Measurements from ENCODE around the gene FUS.

FUS gene

GRCh38 chr16:31217136-31217530 is 37.2 kb downstream of the FUS start:
- H3K9me3 ChIP-seq (ENCODE audit: control insufficient read depth, low read length): no peaks in the 10 kb centered on the region
- peaks cover 26% of the 10 kb centered on the region for H3K4me1 ChIP-seq (ENCODE audit: control insufficient read depth, insufficient read depth, low read length, poor library complexity, severe bottlenecking)
- DNase-seq: no peak
- H3K36me3 ChIP-seq (ENCODE audit: control insufficient read depth, insufficient read depth, low read length): no peaks in the 10 kb centered on the region
- peaks cover 30% of the 10 kb centered on the region for H3K27me3 ChIP-seq (replicated peaks; ENCODE audit: control insufficient read depth, insufficient read depth, low read length, poor library complexity, severe bottlenecking)
- H3K27ac ChIP-seq (ENCODE audit: insufficient read depth, low read length, poor library complexity, severe bottlenecking): no peak overlapping the region
- peak overlapping the region; percentile 48 for H3K4me3 ChIP-seq (ENCODE audit: insufficient read depth, low read depth, low read length, poor library complexity, severe bottlenecking)

GRCh38 chr16:31219154-31219741 is 39.3 kb downstream of the FUS start:
- Histone ChIP-seq H3K27ac (ENCODE audit: insufficient read depth, low read length, poor library complexity, severe bottlenecking) (no peak overlapping the region), H3K4me3 (ENCODE audit: insufficient read depth, low read depth, low read length, poor library complexity, severe bottlenecking) (no peak overlapping the region), H3K27me3 (replicated peaks; ENCODE audit: control insufficient read depth, insufficient read depth, low read length, poor library complexity, severe bottlenecking) (peaks cover 30% of the 10 kb centered on the region), H3K36me3 (ENCODE audit: control insufficient read depth, insufficient read depth, low read length) (no peaks in the 10 kb centered on the region), H3K4me1 (ENCODE audit: control insufficient read depth, insufficient read depth, low read length, poor library complexity, severe bottlenecking) (peaks cover 26% of the 10 kb centered on the region), H3K9me3 (ENCODE audit: control insufficient read depth, low read length) (no peaks in the 10 kb centered on the region)
- no peak for DNase-seq

- H3K36me3 ChIP-seq (ENCODE audit: control insufficient read depth, insufficient read depth, low read length): no peaks in the 10 kb centered on the region
- H3K9me3 ChIP-seq (ENCODE audit: control insufficient read depth, low read length): no peaks in the 10 kb centered on the region
- no peak for DNase-seq
- H3K4me1 ChIP-seq (ENCODE audit: control insufficient read depth, insufficient read depth, low read length, poor library complexity, severe bottlenecking): peaks cover 8% of the 10 kb centered on the region
- H3K27me3 ChIP-seq (replicated peaks; ENCODE audit: control insufficient read depth, insufficient read depth, low read length, poor library complexity, severe bottlenecking): peaks cover 11% of the 10 kb centered on the region
- no peak overlapping the region for H3K27ac ChIP-seq (ENCODE audit: insufficient read depth, low read length, poor library complexity, severe bottlenecking)
- no peak overlapping the region for H3K4me3 ChIP-seq (ENCODE audit: insufficient read depth, low read depth, low read length, poor library complexity, severe bottlenecking)
Measured at GRCh38 chr16:31221357-31222160, 41.6 kb downstream of the FUS start.

- H3K27ac ChIP-seq (ENCODE audit: insufficient read depth, low read length, poor library complexity, severe bottlenecking): no peak overlapping the region
- H3K27me3 ChIP-seq (replicated peaks; ENCODE audit: control insufficient read depth, insufficient read depth, low read length, poor library complexity, severe bottlenecking): peaks cover under 1% of the 10 kb centered on the region
- DNase-seq: no peak
- H3K4me3 ChIP-seq (ENCODE audit: insufficient read depth, low read depth, low read length, poor library complexity, severe bottlenecking): no peak overlapping the region
- no peaks in the 10 kb centered on the region for H3K36me3 ChIP-seq (ENCODE audit: control insufficient read depth, insufficient read depth, low read length)
- H3K4me1 ChIP-seq (ENCODE audit: control insufficient read depth, insufficient read depth, low read length, poor library complexity, severe bottlenecking): no peaks in the 10 kb centered on the region
- no peaks in the 10 kb centered on the region for H3K9me3 ChIP-seq (ENCODE audit: control insufficient read depth, low read length)
Measured at GRCh38 chr16:31223044-31223443, 43.1 kb downstream of the FUS start.

GRCh38 chr16:31224092-31224955 is 44.4 kb downstream of the FUS start:
- Histone ChIP-seq H3K4me3 (ENCODE audit: insufficient read depth, low read depth, low read length, poor library complexity, severe bottlenecking) (no peak overlapping the region), H3K36me3 (ENCODE audit: control insufficient read depth, insufficient read depth, low read length) (no peaks in the 10 kb centered on the region), H3K9me3 (ENCODE audit: control insufficient read depth, low read length) (no peaks in the 10 kb centered on the region), H3K4me1 (ENCODE audit: control insufficient read depth, insufficient read depth, low read length, poor library complexity, severe bottlenecking) (no peaks in the 10 kb centered on the region), H3K27me3 (replicated peaks; ENCODE audit: control insufficient read depth, insufficient read depth, low read length, poor library complexity, severe bottlenecking) (no peaks in the 10 kb centered on the region), H3K27ac (ENCODE audit: insufficient read depth, low read length, poor library complexity, severe bottlenecking) (no peak overlapping the region)
- no peak for DNase-seq

- Histone ChIP-seq H3K27me3 (replicated peaks; ENCODE audit: control insufficient read depth, insufficient read depth, low read length, poor library complexity, severe bottlenecking) (no peaks in the 10 kb centered on the region), H3K9me3 (ENCODE audit: control insufficient read depth, low read length) (no peaks in the 10 kb centered on the region), H3K27ac (ENCODE audit: insufficient read depth, low read length, poor library complexity, severe bottlenecking) (no peak overlapping the region), H3K4me3 (ENCODE audit: insufficient read depth, low read depth, low read length, poor library complexity, severe bottlenecking) (no peak overlapping the region), H3K4me1 (ENCODE audit: control insufficient read depth, insufficient read depth, low read length, poor library complexity, severe bottlenecking) (no peaks in the 10 kb centered on the region), H3K36me3 (ENCODE audit: control insufficient read depth, insufficient read depth, low read length) (no peaks in the 10 kb centered on the region)
- no peak for DNase-seq
Measured at GRCh38 chr16:31225193-31225592, 45.3 kb downstream of the FUS start.

GRCh38 chr16:31228206-31228605 is 48.3 kb downstream of the FUS start:
- no peaks in the 10 kb centered on the region for H3K27me3 ChIP-seq (replicated peaks; ENCODE audit: control insufficient read depth, insufficient read depth, low read length, poor library complexity, severe bottlenecking)
- no peaks in the 10 kb centered on the region for H3K36me3 ChIP-seq (ENCODE audit: control insufficient read depth, insufficient read depth, low read length)
- no peaks in the 10 kb centered on the region for H3K4me1 ChIP-seq (ENCODE audit: control insufficient read depth, insufficient read depth, low read length, poor library complexity, severe bottlenecking)
- H3K27ac ChIP-seq (ENCODE audit: insufficient read depth, low read length, poor library complexity, severe bottlenecking): no peak overlapping the region
- H3K4me3 ChIP-seq (ENCODE audit: insufficient read depth, low read depth, low read length, poor library complexity, severe bottlenecking): no peak overlapping the region
- no peak for DNase-seq
- no peaks in the 10 kb centered on the region for H3K9me3 ChIP-seq (ENCODE audit: control insufficient read depth, low read length)

- H3K36me3 ChIP-seq (ENCODE audit: control insufficient read depth, insufficient read depth, low read length): no peaks in the 10 kb centered on the region
- no peak for DNase-seq
- no peaks in the 10 kb centered on the region for H3K9me3 ChIP-seq (ENCODE audit: control insufficient read depth, low read length)
- no peaks in the 10 kb centered on the region for H3K4me1 ChIP-seq (ENCODE audit: control insufficient read depth, insufficient read depth, low read length, poor library complexity, severe bottlenecking)
- no peak overlapping the region for H3K4me3 ChIP-seq (ENCODE audit: insufficient read depth, low read depth, low read length, poor library complexity, severe bottlenecking)
- H3K27me3 ChIP-seq (replicated peaks; ENCODE audit: control insufficient read depth, insufficient read depth, low read length, poor library complexity, severe bottlenecking): no peaks in the 10 kb centered on the region
- H3K27ac ChIP-seq (ENCODE audit: insufficient read depth, low read length, poor library complexity, severe bottlenecking): no peak overlapping the region
Measured at GRCh38 chr16:31229501-31229900, 49.6 kb downstream of the FUS start.

GRCh38 chr16:31238041-31238440 is 58.1 kb downstream of the FUS start:
- no peak for DNase-seq
- Histone ChIP-seq H3K27me3 (replicated peaks; ENCODE audit: control insufficient read depth, insufficient read depth, low read length, poor library complexity, severe bottlenecking) (no peaks in the 10 kb centered on the region), H3K4me3 (ENCODE audit: insufficient read depth, low read depth, low read length, poor library complexity, severe bottlenecking) (no peak overlapping the region), H3K36me3 (ENCODE audit: control insufficient read depth, insufficient read depth, low read length) (no peaks in the 10 kb centered on the region), H3K4me1 (ENCODE audit: control insufficient read depth, insufficient read depth, low read length, poor library complexity, severe bottlenecking) (no peaks in the 10 kb centered on the region), H3K27ac (ENCODE audit: insufficient read depth, low read length, poor library complexity, severe bottlenecking) (no peak overlapping the region), H3K9me3 (ENCODE audit: control insufficient read depth, low read length) (no peaks in the 10 kb centered on the region)

Data from effector memory CD4-positive, alpha-beta T cell (primary cell).